GM18519 (cell line): Measurements from ENCODE around the gene DEF6.
"Not testable (repeated sequence)": the region's sequence is repeated elsewhere in the genome, so short reads cannot be mapped to it uniquely, and the experiment has no call there.

Experiments
- ATAC-seq: cut with Tn5 transposase; IDR thresholded peaks from one replicate; pipeline ENCODE4 v1.9.1; 2021; ENCODE audit warnings: mild to moderate bottlenecking, moderate library complexity; ENCODE audit not compliant: unreplicated experiment, low FRiP score

DEF6 gene

GRCh38 chr6:35307138-35307537, 9.5 kb downstream of the DEF6 start:
- ATAC-seq = not testable (repeated sequence)

- not testable (repeated sequence) for ATAC-seq
Observed at GRCh38 chr6:35308543-35308942, 10.9 kb downstream of the DEF6 start.

DNA sequence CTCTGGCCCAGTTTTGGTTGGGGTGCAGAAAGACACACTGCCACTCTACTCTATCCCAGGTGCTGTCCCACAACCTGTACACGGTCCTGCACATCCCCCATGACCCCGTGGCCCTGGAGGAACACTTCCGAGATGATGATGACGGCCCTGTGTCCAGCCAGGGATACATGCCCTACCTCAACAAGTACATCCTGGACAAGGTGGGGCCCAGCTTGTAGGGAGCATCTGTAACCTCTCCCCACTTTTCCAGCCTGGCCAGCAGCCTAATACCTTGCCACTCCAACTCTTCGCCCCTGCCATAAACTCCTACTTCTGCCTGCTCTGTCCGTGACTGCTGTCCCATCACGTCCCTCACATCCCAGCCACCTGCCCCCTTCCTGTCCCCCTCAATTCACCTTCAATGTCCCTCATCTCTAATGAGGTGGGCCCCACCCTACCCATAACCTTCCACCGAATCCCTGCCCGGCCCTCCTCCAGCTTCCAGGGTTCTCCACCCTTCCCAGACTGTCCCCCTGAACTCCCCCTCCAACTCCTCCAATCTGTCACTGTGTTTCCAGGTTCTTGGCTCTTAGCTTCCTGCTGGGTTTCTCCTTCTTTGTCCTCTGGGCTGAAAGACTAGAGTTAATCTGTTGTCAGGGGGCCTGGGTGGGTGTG, 12.1 kb downstream of the DEF6 start:
- ATAC-seq = no peak

GRCh38 chr6:35310265-35310831, 12.7 kb downstream of the DEF6 start:
- ATAC-seq = no peak

DNA sequence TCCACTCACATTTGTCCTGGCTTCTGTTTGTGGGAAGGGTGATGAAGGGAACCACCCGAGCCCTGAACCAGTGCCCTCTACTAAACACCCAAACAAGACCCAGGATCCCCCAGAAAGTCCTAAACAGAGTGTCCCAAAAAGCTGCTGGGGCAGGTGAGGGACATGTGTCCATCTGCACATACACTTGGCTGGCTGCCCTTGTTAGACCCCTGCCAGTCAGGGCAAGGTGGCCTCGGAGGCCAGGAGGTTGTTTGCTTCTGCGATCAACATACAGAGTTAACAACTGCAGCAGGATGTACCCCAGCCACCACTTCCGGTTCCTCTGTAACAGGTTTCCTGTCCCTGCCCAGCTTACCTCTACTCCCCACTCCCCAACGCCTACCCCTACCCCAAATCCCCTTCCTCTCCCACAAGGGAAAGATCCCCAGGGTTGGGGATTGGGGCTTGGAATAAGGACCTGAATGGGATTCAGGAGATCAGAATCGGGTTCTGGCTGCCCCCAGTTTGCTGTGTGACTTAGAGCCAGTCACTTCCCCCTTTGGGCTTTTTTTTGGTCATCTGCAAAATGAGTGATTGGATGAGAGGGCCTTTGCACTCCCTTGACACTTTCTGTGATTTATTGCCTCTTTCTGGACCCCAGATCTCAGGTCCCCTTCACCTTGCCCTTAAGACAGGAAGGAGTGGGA, 13.9 kb downstream of the DEF6 start:
- no peak for ATAC-seq

- no peak for ATAC-seq
Observed at GRCh38 chr6:35312076-35312800, 14.6 kb downstream of the DEF6 start.

- ATAC-seq = no peak
Observed at GRCh38 chr6:35312807-35313206, 15.2 kb downstream of the DEF6 start.

- ATAC-seq = no peak
Observed at GRCh38 chr6:35317483-35318195, 20.0 kb downstream of the DEF6 start.

DNA sequence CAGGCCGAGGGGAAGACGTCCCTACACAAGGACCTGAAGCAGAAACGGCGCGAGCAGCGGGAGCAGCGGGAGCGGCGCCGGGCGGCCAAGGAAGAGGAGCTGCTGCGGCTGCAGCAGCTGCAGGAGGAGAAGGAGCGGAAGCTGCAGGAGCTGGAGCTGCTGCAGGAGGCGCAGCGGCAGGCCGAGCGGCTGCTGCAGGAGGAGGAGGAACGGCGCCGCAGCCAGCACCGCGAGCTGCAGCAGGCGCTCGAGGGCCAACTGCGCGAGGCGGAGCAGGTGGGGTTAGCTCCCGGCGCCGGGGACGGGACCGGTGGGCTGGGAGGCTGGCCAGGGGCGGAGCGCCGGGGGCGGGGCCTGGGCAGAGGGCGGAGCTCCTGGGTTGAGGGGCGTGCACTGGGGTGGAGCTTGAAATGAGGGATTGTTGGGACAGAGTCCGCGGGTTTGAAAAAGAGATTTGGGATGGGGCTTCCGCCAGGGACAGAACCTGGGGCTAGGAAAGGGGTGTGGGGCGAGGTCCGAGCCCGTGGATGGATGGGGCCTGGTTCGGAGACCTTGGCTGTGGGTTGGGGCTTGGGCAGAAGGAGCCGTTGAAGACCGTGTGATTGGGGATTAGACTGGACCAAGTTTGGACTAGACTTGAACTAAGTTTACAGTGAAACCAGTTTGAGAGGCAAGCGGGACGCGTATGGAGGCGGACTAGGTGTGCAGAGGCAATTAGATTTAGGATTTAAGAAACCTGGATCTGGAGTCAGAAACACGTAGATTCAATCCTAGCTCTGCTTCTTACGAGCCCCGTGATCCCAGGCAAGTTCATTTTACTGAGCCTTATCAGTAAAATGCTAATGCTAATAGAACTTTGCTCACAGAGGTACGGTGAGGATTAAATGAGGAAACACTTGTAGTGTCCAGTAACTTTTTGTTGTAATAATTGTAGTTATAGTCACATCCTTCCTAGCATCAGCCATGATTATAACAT, 20.9 kb downstream of the DEF6 start:
- ATAC-seq = no peak

DNA sequence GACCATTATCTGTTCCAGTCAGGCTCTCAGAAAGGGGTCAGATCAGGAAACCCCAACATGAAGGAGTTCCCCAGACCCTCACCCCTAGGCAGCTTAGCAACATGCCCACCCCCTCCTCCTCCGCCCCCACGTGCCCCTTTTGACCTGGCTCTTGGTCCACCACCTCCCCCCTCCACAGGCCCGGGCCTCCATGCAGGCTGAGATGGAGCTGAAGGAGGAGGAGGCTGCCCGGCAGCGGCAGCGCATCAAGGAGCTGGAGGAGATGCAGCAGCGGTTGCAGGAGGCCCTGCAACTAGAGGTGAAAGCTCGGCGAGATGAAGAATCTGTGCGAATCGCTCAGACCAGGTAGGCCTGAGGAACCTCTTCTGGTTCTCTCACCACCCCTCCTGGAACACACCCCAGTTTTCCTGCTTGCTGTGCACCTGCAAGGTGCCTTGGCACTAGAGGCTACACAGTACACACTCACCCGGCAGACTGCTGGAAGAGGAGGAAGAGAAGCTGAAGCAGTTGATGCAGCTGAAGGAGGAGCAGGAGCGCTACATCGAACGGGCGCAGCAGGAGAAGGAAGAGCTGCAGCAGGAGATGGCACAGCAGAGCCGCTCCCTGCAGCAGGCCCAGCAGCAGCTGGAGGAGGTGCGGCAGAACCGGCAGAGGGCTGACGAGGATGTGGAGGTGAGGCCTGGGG, 21.9 kb downstream of the DEF6 start:
- no peak for ATAC-seq

DNA sequence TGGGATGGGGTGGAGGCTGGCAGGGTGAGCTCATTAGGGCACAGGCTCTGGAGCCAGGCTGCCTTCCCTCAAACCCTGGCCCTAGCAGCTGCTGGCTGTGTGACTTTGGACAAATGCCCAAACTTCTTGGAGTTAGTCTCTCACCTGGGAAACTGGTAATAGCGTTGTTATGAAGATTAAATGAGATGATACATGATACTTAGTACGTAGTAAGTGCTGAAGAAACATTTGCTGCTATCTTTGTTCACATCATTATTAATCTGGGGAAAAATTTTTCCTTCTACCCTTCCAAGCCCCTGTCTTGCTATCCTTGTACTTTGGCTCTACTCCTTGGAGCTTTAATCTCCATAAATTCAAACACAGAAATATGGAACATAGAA, 22.4 kb downstream of the DEF6 start:
- no peak for ATAC-seq

GRCh38 chr6:35321091-35321490, 23.5 kb downstream of the DEF6 start:
- no peak for ATAC-seq

DNA sequence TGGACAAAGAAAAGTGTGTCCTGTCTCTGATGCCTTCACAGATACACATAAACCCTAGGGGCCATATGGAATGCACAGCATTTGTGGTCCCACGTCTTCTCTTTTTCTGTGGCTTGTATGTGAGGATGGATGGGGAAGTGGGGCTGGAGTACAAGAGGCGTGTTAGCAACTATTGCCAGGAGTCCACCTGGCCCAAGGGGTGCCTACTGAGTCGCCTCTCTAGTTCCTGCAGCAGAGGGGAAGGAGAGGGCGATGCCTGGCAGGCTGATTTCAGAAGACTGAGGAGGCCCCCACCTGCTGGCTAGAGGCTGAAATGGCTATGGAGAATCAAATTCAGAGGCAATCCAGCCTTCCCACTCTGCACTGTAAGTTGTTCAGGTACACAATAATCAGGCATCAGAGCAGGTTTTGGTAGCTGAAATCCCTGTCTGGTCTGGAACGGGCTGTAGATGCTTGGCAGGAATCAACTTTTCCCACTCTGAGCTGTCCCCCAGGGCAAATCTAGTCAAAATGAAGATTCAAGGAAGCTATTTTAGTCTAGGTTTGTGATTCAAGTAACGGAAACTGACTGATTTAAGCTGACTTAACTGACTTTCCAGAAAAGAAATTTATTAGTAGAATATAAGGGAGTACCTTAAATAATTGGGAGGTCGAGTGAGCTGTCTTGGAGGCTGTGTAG, 29.9 kb downstream of the DEF6 start:
- ATAC-seq = no peak

GRCh38 chr6:35328108-35328723, 30.6 kb downstream of the DEF6 start:
- ATAC-seq = no peak

DNA sequence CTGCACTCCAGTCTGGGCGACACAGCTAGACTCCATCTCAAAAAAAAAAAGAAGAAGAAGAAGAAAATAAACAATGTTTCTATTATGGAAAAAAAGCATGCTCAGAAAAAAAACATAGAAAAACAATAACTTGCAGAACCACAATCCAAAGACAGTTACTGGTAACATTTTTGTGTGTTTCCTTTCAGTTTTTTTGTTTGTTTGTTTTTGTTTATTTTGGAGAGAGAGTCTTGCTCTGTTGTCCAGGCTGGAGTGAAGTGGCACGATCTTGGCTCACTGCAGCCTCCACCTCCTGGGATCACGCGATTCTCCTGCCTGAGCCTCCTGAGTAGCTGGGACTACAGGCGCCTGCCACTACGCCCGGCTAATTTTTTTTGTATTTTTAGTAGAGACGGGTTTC, 31.3 kb downstream of the DEF6 start:
- not testable (repeated sequence) for ATAC-seq

GRCh38 chr6:35330541-35331119, 33.0 kb downstream of the DEF6 start:
- ATAC-seq = no peak

GRCh38 chr6:35332074-35332887, 34.7 kb downstream of the DEF6 start:
- not testable (repeated sequence) for ATAC-seq
